Caco-2 (cell line): Measurements from ENCODE around the gene INTS6. TPM values are rescaled to one million over a fixed set of nuclear protein-coding genes. Genes with fewer than 3 reads are reported as not detected.

Source experiments
- BruUV-seq: library from RNA; stranded (reverse); fragments of 400-500 nt; replicated peaks from 2 replicates; lab custom pipeline; 2021; lab: Mats Ljungman, UMichigan
- CTCF ChIA-PET: fragments of 300-600 bp; sonication (Branson Sonifier 250); formaldehyde crosslinking; loops from one replicate; lab custom pipeline; 2022; ENCODE audit warnings: antibody characterized with exemption; lab: Charles Lee
- POLR2A ChIA-PET: fragments of 300-600 bp; sonication (Branson Sonifier 250); formaldehyde crosslinking; loops from one replicate; lab custom pipeline; 2022; ENCODE audit warnings: antibody characterized with exemption; lab: Charles Lee
- DNase-seq, 2 experiments: peaks; one replicate each; pipeline versions ENCODE4 v3.0.0 to v3.0.0-alpha.2; 2020 to 2022
- H3K27me3 ChIP-seq: replicated peaks from 2 replicates; pipeline ENCODE4 v1.6.0; 2011; ENCODE audit warnings: low read length; ENCODE audit not compliant: control insufficient read depth, insufficient read depth
- H3K36me3 ChIP-seq: 2 replicates; pipeline ENCODE4 v1.5.1; 2011; ENCODE audit warnings: low read length; ENCODE audit not compliant: control insufficient read depth, insufficient read depth
- H3K4me1 ChIP-seq: fragments of 250-450 bp; sonication (Bioruptor Pico); 2 replicates; pipeline ENCODE4 v1.5.1; 2020; ENCODE audit warnings: mild to moderate bottlenecking
- H3K4me3 ChIP-seq: 2 replicates; pipeline ENCODE4 v1.5.1; 2011; ENCODE audit warnings: low read depth, mild to moderate bottlenecking, control low read depth, low read length
- H3K9me3 ChIP-seq: fragments of 250-450 bp; sonication (Bioruptor Pico); 2 replicates; pipeline ENCODE4 v1.5.1; 2020; ENCODE audit warnings: mild to moderate bottlenecking, moderate library complexity
- H3K27ac Mint-ChIP-seq: one replicate; pipeline ENCODE4 v1.8.0; 2022; ENCODE audit warnings: mixed read lengths; ENCODE audit not compliant: unreplicated experiment
- H3K27me3 Mint-ChIP-seq: one replicate; pipeline ENCODE4 v1.8.0; 2022; ENCODE audit warnings: mixed read lengths; ENCODE audit not compliant: insufficient read depth, unreplicated experiment
- H3K36me3 Mint-ChIP-seq: one replicate; pipeline ENCODE4 v1.8.0; 2022; ENCODE audit warnings: mild to moderate bottlenecking, mixed read lengths; ENCODE audit not compliant: insufficient read depth, unreplicated experiment
- H3K4me1 Mint-ChIP-seq: one replicate; pipeline ENCODE4 v1.8.0; 2022; ENCODE audit warnings: low read depth, mixed read lengths; ENCODE audit not compliant: unreplicated experiment
- H3K4me3 Mint-ChIP-seq: one replicate; pipeline ENCODE4 v1.8.0; 2022; ENCODE audit warnings: mild to moderate bottlenecking, moderate library complexity, mixed read lengths; ENCODE audit not compliant: unreplicated experiment
- H3K9me3 Mint-ChIP-seq: one replicate; pipeline ENCODE4 v1.8.0; 2022; ENCODE audit warnings: mixed read lengths; ENCODE audit not compliant: unreplicated experiment
- CTCF ChIP-seq, 2 experiments: fragments of 200-600 bp in 1 of 2; IDR thresholded peaks; 1 replicate in 1 of 2; 2 replicates in 1 of 2; pipeline versions ENCODE4 v1.5.1 to v1.8.0; 2011 to 2022; ENCODE audit warnings: antibody characterized with exemption in 1 of 2, control low read depth in 1 of 2, inconsistent platforms in 1 of 2, low read depth in 1 of 2, low read length in 1 of 2, mild to moderate bottlenecking in 1 of 2, moderate library complexity in 1 of 2; ENCODE audit not compliant: insufficient read depth in 1 of 2, severe bottlenecking in 1 of 2, unreplicated experiment in 1 of 2
- intact Hi-C: fragments of 100-400 bp; cut with micrococcal nuclease; formaldehyde crosslinking; loops from one replicate; pipeline ENCODE4 v1.10.0; 2022; ENCODE audit not compliant: unreplicated experiment
- total RNA-seq: library from RNA; stranded (reverse); gene quantifications from 2 replicates; pipeline ENCODE4 v1.2.3, GENCODE V29; 2022

The INTS6 gene
- total RNA-seq, 1 experiment from 2014 or later = 42.6 TPM

- Mint-ChIP-seq H3K36me3 (no peaks in the 10 kb centered on the region), H3K27ac (no peak overlapping the region), H3K4me3 (no peak overlapping the region), H3K9me3 (no peaks in the 10 kb centered on the region), H3K4me1 (no peaks in the 10 kb centered on the region), H3K27me3 (no peaks in the 10 kb centered on the region)
- ChIA-PET POLR2A (no interaction called here), CTCF (no interaction called here)
- Histone ChIP-seq H3K36me3 (no peaks in the 10 kb centered on the region), H3K4me1 (no peaks in the 10 kb centered on the region), H3K4me3 (no peak overlapping the region), H3K9me3 (no peaks in the 10 kb centered on the region), H3K27me3 (no peaks in the 10 kb centered on the region)
- TF ChIP-seq CTCF (IDR thresholded peaks at IDR 0.05; ENCODE audit: insufficient read depth in 1 of 2, low read depth in 1 of 2, low read length in 1 of 2, severe bottlenecking in 1 of 2, unreplicated experiment in 1 of 2) = no peak
- DNase-seq = no peak
- intact Hi-C loops = no loop called here
- no TSS peak for BruUV-seq
Measured at GRCh38 chr13:51327961-51328360, 124.9 kb downstream of the INTS6 start.

GRCh38 chr13:51326777-51327176 lies 126.1 kb downstream of the INTS6 start:
- no peaks in the 10 kb centered on the region for H3K36me3 ChIP-seq
- H3K36me3 Mint-ChIP-seq = no peaks in the 10 kb centered on the region
- H3K9me3 Mint-ChIP-seq = no peaks in the 10 kb centered on the region
- intact Hi-C loops = no loop called here
- H3K4me1 Mint-ChIP-seq = no peaks in the 10 kb centered on the region
- no peaks in the 10 kb centered on the region for H3K4me1 ChIP-seq
- no TSS peak for BruUV-seq
- no peaks in the 10 kb centered on the region for H3K27me3 Mint-ChIP-seq
- no peaks in the 10 kb centered on the region for H3K27me3 ChIP-seq
- CTCF ChIA-PET = no interaction called here
- H3K4me3 Mint-ChIP-seq = no peak overlapping the region
- H3K27ac Mint-ChIP-seq = no peak overlapping the region
- no peak for DNase-seq
- TF ChIP-seq CTCF (IDR thresholded peaks at IDR 0.05; ENCODE audit: insufficient read depth in 1 of 2, low read depth in 1 of 2, low read length in 1 of 2, severe bottlenecking in 1 of 2, unreplicated experiment in 1 of 2) = no peak
- no peaks in the 10 kb centered on the region for H3K9me3 ChIP-seq
- H3K4me3 ChIP-seq = no peak overlapping the region
- POLR2A ChIA-PET = no interaction called here

- H3K4me1 ChIP-seq = no peaks in the 10 kb centered on the region
- no TSS peak for BruUV-seq
- H3K36me3 ChIP-seq = no peaks in the 10 kb centered on the region
- DNase-seq = no peak
- Mint-ChIP-seq H3K9me3 (no peaks in the 10 kb centered on the region), H3K4me1 (no peaks in the 10 kb centered on the region), H3K27ac (no peak overlapping the region), H3K27me3 (no peaks in the 10 kb centered on the region), H3K4me3 (no peak overlapping the region), H3K36me3 (no peaks in the 10 kb centered on the region)
- ChIA-PET POLR2A (no interaction called here), CTCF (no interaction called here)
- H3K4me3 ChIP-seq = no peak overlapping the region
- intact Hi-C loops = no loop called here
- TF ChIP-seq CTCF (IDR thresholded peaks at IDR 0.05; ENCODE audit: insufficient read depth in 1 of 2, low read depth in 1 of 2, low read length in 1 of 2, severe bottlenecking in 1 of 2, unreplicated experiment in 1 of 2) = no peak
- H3K9me3 ChIP-seq = no peaks in the 10 kb centered on the region
- no peaks in the 10 kb centered on the region for H3K27me3 ChIP-seq
Measured at GRCh38 chr13:51325837-51326236, 127.0 kb downstream of the INTS6 start.
